PC-3 (cell line): Measurements from ENCODE around the gene UBE3D.

ENCODE experiments used
- CTCF ChIP-seq: fragments of 300-600 bp; sonication (generic); conservative IDR thresholded peaks from 2 replicates; pipeline ENCODE4 v1.5.1; 2017; ENCODE audit warnings: antibody characterized with exemption, low read depth, mild to moderate bottlenecking, low read length
- EZH2 ChIP-seq: fragments of 300-600 bp; sonication (generic); IDR thresholded peaks from one replicate; pipeline ENCODE4 v1.6.1; 2017; ENCODE audit warnings: antibody characterized with exemption, mild to moderate bottlenecking, low read length; ENCODE audit not compliant: unreplicated experiment
- EZH2phosphoT487 ChIP-seq: fragments of 300-600 bp; sonication (generic); IDR thresholded peaks from 2 replicates; pipeline ENCODE4 v1.6.1; 2018; ENCODE audit warnings: mild to moderate bottlenecking, antibody characterized with exemption, low read length, borderline replicate concordance

GRCh38 chr6:82866446-82866845, 199.2 kb downstream of the UBE3D start:
- no peak for TF ChIP-seq EZH2phosphoT487
- no peak for TF ChIP-seq CTCF
- TF ChIP-seq EZH2: no peak
